Tibial nerve (tissue), 4 donors: ENCODE measurements around the gene PLPP4. TPM values are rescaled to one million over a fixed set of nuclear protein-coding genes. Genes with fewer than 3 reads are reported as not detected.

ENCODE experiments used
- DNase-seq, 2 donors: peaks; one replicate each; pipeline ENCODE4 v3.0.0-alpha.2; 2019; ENCODE audit warnings: low spot score in 2 of 2
- H3K27ac ChIP-seq, 4 donors: fragments of 200-600 bp; sonication (generic) in 3 of 4; one replicate each; pipeline ENCODE4 v1.5.1; 2017 to 2019; ENCODE audit warnings: mild to moderate bottlenecking in 1 of 4
- H3K27me3 ChIP-seq, 2 donors: fragments of 200-600 bp; sonication (generic) in 1 of 2; one replicate each; pipeline versions ENCODE4 v1.5.1 to v1.6.0; 2017 to 2019
- H3K36me3 ChIP-seq, 3 donors: fragments of 200-600 bp; sonication (generic); one replicate each; pipeline ENCODE4 v1.5.1; 2018 to 2019
- H3K4me1 ChIP-seq, 4 donors: fragments of 200-600 bp; sonication (generic) in 3 of 4; one replicate each; pipeline ENCODE4 v1.5.1; 2017 to 2019
- H3K4me3 ChIP-seq, 4 donors: fragments of 200-600 bp; sonication (generic) in 3 of 4; one replicate each; pipeline ENCODE4 v1.5.1; 2017 to 2019; ENCODE audit warnings: mild to moderate bottlenecking in 1 of 4, moderate library complexity in 1 of 4
- H3K9me3 ChIP-seq, 4 donors: fragments of 200-600 bp; sonication (generic) in 3 of 4; one replicate each; pipeline ENCODE4 v1.5.1; 2017 to 2019
- CTCF ChIP-seq, 5 experiments: fragments of 200-600 bp in 3 of 5; fragments of 450-650 bp in 2 of 5; sonication (generic) in 3 of 5; IDR thresholded peaks; one replicate each; pipeline ENCODE4 v1.5.1; 2016 to 2019; ENCODE audit warnings: antibody characterized with exemption in 5 of 5, mild to moderate bottlenecking in 3 of 5, moderate library complexity in 2 of 5
- EP300 ChIP-seq, 2 donors: sonication (generic); formaldehyde crosslinking; IDR thresholded peaks; one replicate each; pipeline ENCODE4 v1.6.1; 2017; ENCODE audit warnings: antibody characterized with exemption in 2 of 2, mild to moderate bottlenecking in 1 of 2
- POLR2A ChIP-seq, 2 donors: fragments of 450-650 bp; IDR thresholded peaks; one replicate each; pipeline ENCODE4 v1.6.1; 2017; ENCODE audit warnings: antibody characterized with exemption in 2 of 2, mild to moderate bottlenecking in 2 of 2, moderate library complexity in 2 of 2
- WGBS, 2 donors: methylation state at CpG; one replicate each; pipeline ENCODE4 v1.1.5; 2018; 5-methylcytosine and 5-hydroxymethylcytosine counted together
- total RNA-seq, 4 donors: library from RNA; depleted of rRNA; stranded (reverse); fragments of >200 nt; gene quantifications; one replicate each; pipeline ENCODE4 v1.1.0, GENCODE V29; 2016

The PLPP4 gene
- total RNA-seq, 4 donors from 2014 or later: not detected

- Histone ChIP-seq H3K4me3 (no peak overlapping the region), H3K4me1 (no peaks in the 10 kb centered on the region), H3K36me3 (no peaks in the 10 kb centered on the region), H3K9me3 (no peaks in the 10 kb centered on the region), H3K27me3 (no peaks in the 10 kb centered on the region), H3K27ac (no peak overlapping the region)
- no peak for DNase-seq
- WGBS, 2 donors: 48 to 75% methylated on average over 2 of the region's 2 CpGs
- no peak for TF ChIP-seq POLR2A (IDR thresholded peaks at IDR 0.05)
- no peak for TF ChIP-seq CTCF (IDR thresholded peaks at IDR 0.05)
- TF ChIP-seq EP300 (IDR thresholded peaks at IDR 0.05): no peak
Measured at GRCh38 chr10:120421250-120421649, 35.8 kb upstream of the PLPP4 start.

- H3K27ac ChIP-seq: no peak overlapping the region
- WGBS, 2 donors: 78 to 79% methylated on average over 7 of the region's 7 CpGs
- no peaks in the 10 kb centered on the region for H3K4me1 ChIP-seq
- DNase-seq: no peak
- no peak overlapping the region for H3K4me3 ChIP-seq
- H3K36me3 ChIP-seq: no peaks in the 10 kb centered on the region
- TF ChIP-seq POLR2A (IDR thresholded peaks at IDR 0.05): no peak
- no peak for TF ChIP-seq EP300 (IDR thresholded peaks at IDR 0.05)
- no peak for TF ChIP-seq CTCF (IDR thresholded peaks at IDR 0.05)
- no peaks in the 10 kb centered on the region for H3K27me3 ChIP-seq
- no peaks in the 10 kb centered on the region for H3K9me3 ChIP-seq
Measured at GRCh38 chr10:120422457-120422856, 34.6 kb upstream of the PLPP4 start.

GRCh38 chr10:120423431-120424197, 33.4 kb upstream of the PLPP4 start:
- 59 to 63% methylated on average over 8 of the region's 8 CpGs for WGBS, 2 donors
- no peaks in the 10 kb centered on the region for H3K4me1 ChIP-seq
- DNase-seq: peak in 1 of 2 donors; percentile 23
- no peak overlapping the region for H3K4me3 ChIP-seq
- H3K27ac ChIP-seq: no peak overlapping the region
- no peaks in the 10 kb centered on the region for H3K27me3 ChIP-seq
- no peak for TF ChIP-seq POLR2A (IDR thresholded peaks at IDR 0.05)
- TF ChIP-seq CTCF (IDR thresholded peaks at IDR 0.05): peak; percentile 40 to 66 (median 50)
- no peaks in the 10 kb centered on the region for H3K36me3 ChIP-seq
- no peaks in the 10 kb centered on the region for H3K9me3 ChIP-seq

- Histone ChIP-seq H3K9me3 (no peaks in the 10 kb centered on the region), H3K4me1 (no peaks in the 10 kb centered on the region), H3K36me3 (no peaks in the 10 kb centered on the region), H3K4me3 (no peak overlapping the region), H3K27me3 (no peaks in the 10 kb centered on the region), H3K27ac (no peak overlapping the region)
- WGBS, 2 donors: 83 to 87% methylated on average over 4 of the region's 4 CpGs
- TF ChIP-seq EP300 (IDR thresholded peaks at IDR 0.05) (no peak), CTCF (IDR thresholded peaks at IDR 0.05) (no peak), POLR2A (IDR thresholded peaks at IDR 0.05) (no peak)
- no peak for DNase-seq
Measured at GRCh38 chr10:120424198-120424464, 32.9 kb upstream of the PLPP4 start.

GRCh38 chr10:120426306-120426705, 30.7 kb upstream of the PLPP4 start:
- Histone ChIP-seq H3K4me3 (no peak overlapping the region), H3K27ac (no peak overlapping the region), H3K36me3 (no peaks in the 10 kb centered on the region), H3K9me3 (no peaks in the 10 kb centered on the region), H3K4me1 (no peaks in the 10 kb centered on the region), H3K27me3 (no peaks in the 10 kb centered on the region)
- TF ChIP-seq POLR2A (IDR thresholded peaks at IDR 0.05) (no peak), EP300 (IDR thresholded peaks at IDR 0.05) (no peak), CTCF (IDR thresholded peaks at IDR 0.05) (no peak)
- DNase-seq: no peak
- 76 to 80% methylated on average over 3 of the region's 3 CpGs for whole genome bisulfite sequencing, 2 donors
